Stomach smooth muscle (tissue), 2 donors: ENCODE data around the gene RAPGEF5.

Experiments
- H3K27ac ChIP-seq: one replicate; pipeline ENCODE4 v1.7.0; 2013; ENCODE audit warnings: mild to moderate bottlenecking, low read length, inconsistent platforms
- H3K27me3 ChIP-seq, 2 donors: one replicate each; pipeline ENCODE4 v1.7.0; 2013; ENCODE audit warnings: low read length in 2 of 2; ENCODE audit not compliant: insufficient read depth in 2 of 2, control insufficient read depth in 1 of 2
- H3K36me3 ChIP-seq, 2 donors: one replicate each; pipeline ENCODE4 v1.7.0; 2013; ENCODE audit warnings: low read length in 2 of 2; ENCODE audit not compliant: control insufficient read depth in 2 of 2, insufficient read depth in 2 of 2
- H3K4me1 ChIP-seq: one replicate; pipeline ENCODE4 v1.7.0; 2013; ENCODE audit warnings: low read length; ENCODE audit not compliant: control insufficient read depth, insufficient read depth
- H3K4me3 ChIP-seq, 2 donors: one replicate each; pipeline ENCODE4 v1.7.0; 2013; ENCODE audit warnings: low read length in 2 of 2
- H3K9ac ChIP-seq, 2 donors: one replicate each; pipeline ENCODE4 v1.7.0; 2013; ENCODE audit warnings: low read length in 2 of 2, mild to moderate bottlenecking in 1 of 2
- H3K9me3 ChIP-seq, 2 donors: one replicate each; pipeline ENCODE4 v1.7.0; 2013; ENCODE audit warnings: low read length in 2 of 2; ENCODE audit not compliant: control insufficient read depth in 2 of 2
- donor health status: healthy.
- donor health status: Pancreatic carcinoma.

The RAPGEF5 gene

GRCh38 chr7:22138886-22139285 lies 218.1 kb downstream of the RAPGEF5 start:
- Histone ChIP-seq H3K9me3 (no peaks in the 10 kb centered on the region), H3K27me3 (no peaks in the 10 kb centered on the region), H3K4me1 (no peaks in the 10 kb centered on the region), H3K27ac (no peak overlapping the region), H3K9ac (no peak overlapping the region), H3K36me3 (no peaks in the 10 kb centered on the region), H3K4me3 (no peak overlapping the region)

GRCh38 chr7:22138106-22138505 lies 218.8 kb downstream of the RAPGEF5 start:
- Histone ChIP-seq H3K36me3 (no peaks in the 10 kb centered on the region), H3K4me1 (no peaks in the 10 kb centered on the region), H3K9me3 (no peaks in the 10 kb centered on the region), H3K4me3 (no peak overlapping the region), H3K9ac (no peak overlapping the region), H3K27me3 (no peaks in the 10 kb centered on the region), H3K27ac (no peak overlapping the region)

DNA sequence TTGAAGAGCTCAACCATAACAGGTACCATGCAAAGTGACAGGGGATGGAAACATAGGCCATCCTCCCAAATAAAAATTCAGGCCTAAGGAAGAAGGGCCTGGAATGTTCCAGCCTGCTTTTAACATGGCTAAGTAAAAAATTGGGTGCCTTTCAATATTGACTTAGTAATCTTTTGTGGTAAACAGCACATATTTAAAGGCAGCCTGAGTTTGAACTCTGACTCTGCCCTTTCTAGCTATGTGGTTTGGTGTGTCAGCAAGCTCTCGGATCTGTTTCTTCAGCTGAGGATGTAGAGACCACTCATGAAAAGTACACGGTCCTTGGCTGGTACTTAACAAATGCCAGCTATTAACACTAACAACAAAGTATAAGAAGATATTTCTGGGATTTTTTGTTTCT lies 219.5 kb downstream of the RAPGEF5 start:
- H3K4me3 ChIP-seq: no peak overlapping the region
- no peak overlapping the region for H3K27ac ChIP-seq
- no peak overlapping the region for H3K9ac ChIP-seq
- no peaks in the 10 kb centered on the region for H3K36me3 ChIP-seq
- H3K27me3 ChIP-seq: no peaks in the 10 kb centered on the region
- no peaks in the 10 kb centered on the region for H3K4me1 ChIP-seq
- H3K9me3 ChIP-seq: no peaks in the 10 kb centered on the region

DNA sequence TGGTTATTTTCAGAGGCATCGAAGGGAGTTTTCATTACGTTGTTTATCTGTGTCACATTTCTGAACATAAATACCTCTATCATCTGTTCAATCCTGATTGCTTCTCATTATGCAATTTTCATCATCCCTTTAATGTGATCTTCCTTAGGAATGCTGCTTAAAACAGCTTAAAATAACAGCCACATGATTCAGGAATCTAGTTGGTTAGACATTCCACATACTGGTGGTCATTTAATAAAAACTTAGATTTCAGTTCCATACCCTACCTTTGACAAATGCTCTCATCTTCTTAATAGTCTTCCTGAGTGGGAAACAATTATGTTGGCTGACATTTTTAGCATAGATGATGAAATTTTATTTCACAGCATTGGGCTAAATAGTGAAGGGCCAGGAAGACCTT lies 219.9 kb downstream of the RAPGEF5 start:
- Histone ChIP-seq H3K9ac (no peak overlapping the region), H3K27me3 (no peaks in the 10 kb centered on the region), H3K4me3 (no peak overlapping the region), H3K36me3 (no peaks in the 10 kb centered on the region), H3K27ac (no peak overlapping the region), H3K9me3 (no peaks in the 10 kb centered on the region), H3K4me1 (no peaks in the 10 kb centered on the region)

DNA sequence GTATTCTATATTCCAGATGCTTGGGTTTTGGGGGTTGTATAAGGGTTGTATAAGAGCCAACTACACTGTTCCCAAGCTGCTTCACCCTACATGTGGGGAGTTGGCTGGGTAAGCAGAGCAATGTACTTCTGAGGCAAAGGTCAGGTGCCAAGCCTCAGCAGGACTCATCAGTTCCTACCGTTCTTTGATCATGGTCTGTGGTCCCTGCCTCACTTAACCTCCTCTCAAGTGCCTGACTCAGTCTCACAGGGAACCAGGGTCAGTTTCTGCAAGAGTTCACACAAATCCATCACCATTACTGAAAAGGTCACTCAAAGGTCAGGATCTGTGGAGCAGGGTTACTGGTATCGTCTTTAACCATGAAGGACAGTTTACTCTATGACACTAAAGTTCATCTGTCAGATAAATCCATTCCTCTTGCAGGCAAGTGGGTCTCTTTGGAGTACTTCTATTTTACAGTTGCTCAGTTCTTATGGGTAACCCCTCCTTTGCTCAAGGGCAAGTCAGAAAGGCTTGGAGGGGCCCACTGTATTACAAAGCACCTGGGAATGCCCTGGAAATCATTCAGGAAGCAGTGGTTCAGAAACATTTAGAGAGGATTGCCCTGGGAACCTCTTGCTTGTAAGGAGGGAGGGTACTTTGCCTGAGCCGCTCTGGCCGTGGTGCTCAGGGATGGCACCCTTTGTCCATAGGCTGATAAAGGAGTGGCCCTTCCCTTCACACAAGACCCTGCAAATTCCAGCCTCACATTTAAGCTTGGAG lies 227.0 kb downstream of the RAPGEF5 start:
- H3K27ac ChIP-seq: no peak overlapping the region
- no peaks in the 10 kb centered on the region for H3K9me3 ChIP-seq
- H3K4me3 ChIP-seq: no peak overlapping the region
- H3K36me3 ChIP-seq: no peaks in the 10 kb centered on the region
- no peak overlapping the region for H3K9ac ChIP-seq
- no peaks in the 10 kb centered on the region for H3K27me3 ChIP-seq
- H3K4me1 ChIP-seq: no peaks in the 10 kb centered on the region

DNA sequence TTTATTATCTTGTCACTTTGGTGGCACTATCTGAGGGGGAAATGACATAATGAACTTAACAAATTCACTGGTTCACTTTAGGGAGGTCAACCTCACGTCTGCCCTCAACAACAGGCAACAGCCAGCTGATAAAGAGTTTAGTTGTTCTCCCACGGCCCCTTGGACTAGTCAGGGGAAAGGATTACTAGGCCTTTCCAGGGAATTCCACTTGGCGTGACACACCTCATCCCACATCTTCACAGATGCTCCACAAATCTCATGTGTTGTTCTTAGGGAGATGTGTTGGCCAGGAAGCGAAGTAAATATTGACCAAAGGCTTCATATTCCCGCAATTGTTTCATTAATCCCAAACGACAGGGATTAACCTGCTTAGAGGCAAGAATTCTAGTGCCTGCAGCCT lies 227.8 kb downstream of the RAPGEF5 start:
- H3K27me3 ChIP-seq: no peaks in the 10 kb centered on the region
- no peak overlapping the region for H3K9ac ChIP-seq
- no peak overlapping the region for H3K27ac ChIP-seq
- H3K4me3 ChIP-seq: no peak overlapping the region
- no peaks in the 10 kb centered on the region for H3K4me1 ChIP-seq
- no peaks in the 10 kb centered on the region for H3K36me3 ChIP-seq
- no peaks in the 10 kb centered on the region for H3K9me3 ChIP-seq

GRCh38 chr7:22128528-22128920 lies 228.4 kb downstream of the RAPGEF5 start:
- Histone ChIP-seq H3K9ac (no peak overlapping the region), H3K4me1 (no peaks in the 10 kb centered on the region), H3K9me3 (no peaks in the 10 kb centered on the region), H3K27ac (no peak overlapping the region), H3K27me3 (no peaks in the 10 kb centered on the region), H3K36me3 (no peaks in the 10 kb centered on the region), H3K4me3 (no peak overlapping the region)

GRCh38 chr7:22127835-22128527 lies 229.0 kb downstream of the RAPGEF5 start:
- H3K4me3 ChIP-seq: no peak overlapping the region
- H3K27me3 ChIP-seq: peaks cover 3% of the 10 kb centered on the region in 2 donors
- H3K4me1 ChIP-seq: no peaks in the 10 kb centered on the region
- H3K27ac ChIP-seq: no peak overlapping the region
- H3K36me3 ChIP-seq: no peaks in the 10 kb centered on the region
- H3K9ac ChIP-seq: no peak overlapping the region
- no peaks in the 10 kb centered on the region for H3K9me3 ChIP-seq

DNA sequence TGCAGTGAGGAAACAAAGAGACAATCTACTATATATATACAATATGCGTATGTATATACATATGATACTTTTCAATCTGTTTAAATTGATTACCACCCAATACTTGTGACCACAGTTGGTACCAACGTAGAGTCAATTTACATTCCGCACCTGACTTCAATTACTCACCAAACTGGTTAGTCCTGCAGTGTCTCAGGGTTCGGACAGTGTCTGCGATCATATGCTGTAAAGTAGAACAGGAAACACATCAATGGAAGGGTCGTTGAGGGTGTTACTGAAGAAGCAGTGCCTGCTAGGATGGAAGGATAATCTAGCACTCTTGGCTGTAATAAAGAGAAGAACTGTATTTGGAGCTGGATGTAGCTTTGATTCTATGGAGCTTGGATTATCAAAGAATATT lies 231.5 kb downstream of the RAPGEF5 start:
- Histone ChIP-seq H3K4me1 (no peaks in the 10 kb centered on the region), H3K4me3 (no peak overlapping the region), H3K27me3 (peaks cover 4 to 5% of the 10 kb centered on the region in 2 donors), H3K9me3 (no peaks in the 10 kb centered on the region), H3K9ac (no peak overlapping the region), H3K27ac (no peak overlapping the region), H3K36me3 (no peaks in the 10 kb centered on the region)

DNA sequence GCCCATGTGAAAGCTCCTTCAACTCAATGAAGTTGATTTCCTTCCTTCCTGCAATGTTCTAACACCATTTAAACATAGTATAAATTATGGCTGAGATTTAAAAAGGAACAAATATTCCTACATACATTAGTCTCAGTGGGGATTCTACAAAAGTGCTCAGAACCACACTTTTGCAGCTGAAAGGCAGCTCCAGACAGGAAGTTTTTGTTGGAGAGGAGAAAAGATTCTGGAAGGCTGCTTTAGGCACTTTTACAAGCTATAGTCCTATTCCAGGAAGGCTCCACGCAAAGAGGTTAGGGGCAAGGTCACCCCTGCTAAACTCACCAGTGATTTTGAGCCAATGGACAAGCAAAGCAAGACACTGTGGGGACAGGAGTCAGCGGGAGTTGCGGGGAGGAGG lies 232.0 kb downstream of the RAPGEF5 start:
- H3K27ac ChIP-seq: no peak overlapping the region
- no peaks in the 10 kb centered on the region for H3K9me3 ChIP-seq
- no peak overlapping the region for H3K9ac ChIP-seq
- no peak overlapping the region for H3K4me3 ChIP-seq
- no peaks in the 10 kb centered on the region for H3K36me3 ChIP-seq
- H3K4me1 ChIP-seq: no peaks in the 10 kb centered on the region
- H3K27me3 ChIP-seq: peaks cover 4 to 5% of the 10 kb centered on the region in 2 donors

DNA sequence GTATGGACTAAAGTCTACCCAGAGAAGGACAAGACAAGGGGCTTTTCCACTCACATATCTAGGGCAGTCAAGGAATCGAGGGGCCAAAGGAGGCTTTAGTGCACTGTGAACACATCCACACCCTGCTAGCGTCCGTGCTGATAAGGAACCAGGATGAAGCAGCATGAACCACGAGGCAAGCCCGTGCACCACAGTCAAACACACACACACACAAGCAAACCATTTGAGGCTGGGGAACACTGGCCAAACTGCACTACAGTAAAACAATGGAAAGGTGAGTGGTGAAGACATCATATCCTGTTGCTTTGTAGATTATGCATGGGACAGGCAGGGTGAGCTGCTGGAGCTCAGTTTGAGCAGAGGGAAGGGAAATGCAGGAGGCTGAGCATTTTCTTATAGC lies 233.8 kb downstream of the RAPGEF5 start:
- H3K4me1 ChIP-seq: no peaks in the 10 kb centered on the region
- H3K4me3 ChIP-seq: no peak overlapping the region
- H3K36me3 ChIP-seq: no peaks in the 10 kb centered on the region
- H3K9me3 ChIP-seq: no peaks in the 10 kb centered on the region
- peaks cover 5 to 6% of the 10 kb centered on the region in 2 donors for H3K27me3 ChIP-seq
- no peak overlapping the region for H3K27ac ChIP-seq
- no peak overlapping the region for H3K9ac ChIP-seq
